ENCODE results near the gene FARSA.
A peak's percentile ranks its signal among the peaks of the same experiment; 100 is the strongest.

FARSA gene

GRCh38 chr19:12939975-12940423 lies 6.5 kb upstream of the FARSA start:
- no peak for TF ChIP-seq CTCF (IDR thresholded peaks at IDR 0.05; ENCODE audit: insufficient read depth, low read depth, low read length, missing control alignments)
- no peak for DNase-seq (ENCODE audit: low read depth)
- peak overlapping the region; percentile 76 for H3K4me3 ChIP-seq (ENCODE audit: low read depth, low read length)

- TF ChIP-seq CTCF (IDR thresholded peaks at IDR 0.05; ENCODE audit: insufficient read depth, low read depth, low read length, missing control alignments) = peak; percentile 0
- H3K4me3 ChIP-seq (ENCODE audit: low read depth, low read length) = peak overlapping the region; percentile 76
- peak; percentile 63 for DNase-seq (ENCODE audit: low read depth)
These were observed 5.5 kb upstream of the FARSA start for GRCh38 chr19:12938779-12939601.

DNA sequence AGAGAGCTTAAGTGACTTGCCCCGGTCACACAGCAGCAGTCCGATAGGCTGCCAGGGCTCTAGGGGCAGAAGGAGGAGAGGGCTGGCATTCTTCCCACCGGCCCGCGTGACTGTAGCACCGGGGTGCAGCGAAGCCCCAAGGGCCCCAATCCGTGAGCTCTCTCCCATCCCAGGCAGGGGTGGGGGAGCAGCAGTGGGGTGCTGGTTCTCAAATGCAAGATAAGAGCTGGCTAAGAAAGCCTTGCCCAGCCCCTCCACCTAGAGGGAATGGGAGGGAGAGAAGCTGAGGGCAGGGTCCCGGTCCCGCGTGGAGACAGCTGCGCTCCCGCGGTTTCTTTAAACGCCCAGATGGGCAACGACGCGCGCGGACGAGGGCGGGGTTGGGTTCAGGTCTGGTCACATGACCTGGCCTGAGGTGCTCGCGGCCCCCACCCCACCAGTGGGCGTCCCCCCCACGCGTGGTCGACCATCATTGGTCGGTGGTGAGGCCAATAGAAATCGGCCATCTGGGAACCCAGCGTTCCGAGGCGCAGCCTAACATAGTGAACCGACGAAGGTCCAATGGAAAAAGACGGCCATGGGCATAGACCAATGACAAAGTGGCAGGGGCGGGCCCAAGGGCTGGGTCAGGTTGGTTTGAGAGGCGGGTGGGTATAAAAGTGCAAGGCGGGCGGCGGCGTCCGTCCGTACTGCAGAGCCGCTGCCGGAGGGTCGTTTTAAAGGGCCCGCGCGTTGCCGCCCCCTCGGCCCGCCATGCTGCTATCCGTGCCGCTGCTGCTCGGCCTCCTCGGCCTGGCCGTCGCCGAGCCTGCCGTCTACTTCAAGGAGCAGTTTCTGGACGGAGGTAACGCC lies 4.6 kb upstream of the FARSA start, which contains the start of gene CALR:
CALR (plus strand) TSS at position 683 of the 852 bp plus-strand sequence; CDS start at position 754, 71 bp downstream.
- DNase-seq (ENCODE audit: low read depth) = peak; percentile 100
- H3K4me3 ChIP-seq (ENCODE audit: low read depth, low read length) = peak within 1 kb of the TSS; percentile 79
- TF ChIP-seq CTCF (IDR thresholded peaks at IDR 0.05; ENCODE audit: insufficient read depth, low read depth, low read length, missing control alignments) = no peak

GRCh38 chr19:12937093-12937926 lies 3.8 kb upstream of the FARSA start:
- H3K4me3 ChIP-seq (ENCODE audit: low read depth, low read length) = peak overlapping the region; percentile 79
- TF ChIP-seq CTCF (IDR thresholded peaks at IDR 0.05; ENCODE audit: insufficient read depth, low read depth, low read length, missing control alignments) = no peak
- peak; percentile 52 for DNase-seq (ENCODE audit: low read depth)

GRCh38 chr19:12936582-12936981 lies 3.1 kb upstream of the FARSA start:
- no peak for TF ChIP-seq CTCF (IDR thresholded peaks at IDR 0.05; ENCODE audit: insufficient read depth, low read depth, low read length, missing control alignments)
- no peak for DNase-seq (ENCODE audit: low read depth)
- no peak overlapping the region for H3K4me3 ChIP-seq (ENCODE audit: low read depth, low read length)

DNA sequence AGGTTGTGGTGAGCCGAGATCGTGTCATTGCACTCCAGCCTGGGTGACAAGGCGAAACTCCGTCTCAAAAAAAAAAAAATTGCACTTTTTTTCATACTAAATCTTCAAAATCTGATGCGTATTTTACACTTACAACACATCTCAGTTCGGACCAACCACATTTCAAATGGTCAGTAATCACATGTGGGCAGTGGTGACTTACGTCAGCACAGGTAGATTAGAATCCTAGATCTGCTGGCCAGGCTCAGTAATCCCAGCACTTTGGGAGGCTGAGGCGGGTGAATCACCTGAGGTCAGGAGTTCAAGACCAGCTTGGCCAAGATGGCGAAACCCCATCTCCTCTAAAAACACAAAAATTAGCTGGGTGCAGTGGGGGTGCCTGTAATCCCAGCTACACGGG lies 1.6 kb upstream of the FARSA start:
- no peak for DNase-seq (ENCODE audit: low read depth)
- H3K4me3 ChIP-seq (ENCODE audit: low read depth, low read length) = no peak overlapping the region
- no peak for TF ChIP-seq CTCF (IDR thresholded peaks at IDR 0.05; ENCODE audit: insufficient read depth, low read depth, low read length, missing control alignments)

All from GM12865 (cell line).